IMR-90 (cell line): ENCODE measurements around the gene TJP1. TPM values are rescaled to one million over a fixed set of nuclear protein-coding genes. Genes with fewer than 3 reads are reported as not detected.

ENCODE experiments used
- ATAC-seq: fragments of 200-7000 bp; cut with Tn5 transposase; 2 replicates; pipeline ENCODE4 v1.9.1; 2020; ENCODE audit warnings: low read depth, mild to moderate bottlenecking, moderate library complexity
- BruUV-seq: library from RNA; stranded (reverse); fragments of 400-500 nt; replicated peaks from 2 replicates; lab custom pipeline; 2021; lab: Mats Ljungman, UMichigan
- CTCF ChIA-PET: fragments of 300-600 bp; formaldehyde crosslinking; extraction: SDS; loops from one replicate; lab custom pipeline; 2021; ENCODE audit warnings: antibody characterized with exemption; lab: Yijun Ruan, JAX
- POLR2A ChIA-PET: fragments of 300-600 bp; sonication (Branson Sonifier 250); formaldehyde crosslinking; loops from one replicate; lab custom pipeline; 2022; ENCODE audit warnings: antibody characterized with exemption; ENCODE audit not compliant: unreplicated experiment; lab: Charles Lee
- DNase-seq: peaks from one replicate; pipeline ENCODE4 v3.0.0; 2013
- H2AFZ ChIP-seq: replicated peaks from 2 replicates; pipeline ENCODE3; 2013; ENCODE audit warnings: low read length, mild to moderate bottlenecking; ENCODE audit not compliant: poor library complexity
- H2AK5ac ChIP-seq: 2 replicates; pipeline ENCODE4 v1.6.1; 2013; ENCODE audit warnings: low read depth, low read length, inconsistent platforms
- H2AK9ac ChIP-seq: replicated peaks from 2 replicates; pipeline ENCODE3; 2013; ENCODE audit warnings: mild to moderate bottlenecking, low read depth, low read length, moderate library complexity; ENCODE audit not compliant: poor library complexity
- H2BK120ac ChIP-seq: 2 replicates; pipeline ENCODE4 v1.6.1; 2013; ENCODE audit warnings: low read depth, low read length, inconsistent platforms
- H2BK15ac ChIP-seq: 3 replicates; pipeline ENCODE4 v1.6.1; 2013; ENCODE audit warnings: low read depth, low read length, inconsistent platforms
- H2BK20ac ChIP-seq: 2 replicates; pipeline ENCODE4 v1.6.1; 2013; ENCODE audit warnings: low read depth, mild to moderate bottlenecking, inconsistent platforms, low read length, moderate library complexity
- H2BK5ac ChIP-seq: 2 replicates; pipeline ENCODE4 v1.6.1; 2013; ENCODE audit warnings: mild to moderate bottlenecking, low read depth, low read length, inconsistent platforms; ENCODE audit not compliant: poor library complexity, severe bottlenecking
- H3K14ac ChIP-seq: replicated peaks from 2 replicates; pipeline ENCODE4 v1.6.1; 2013; ENCODE audit warnings: low read depth, low read length, inconsistent platforms
- H3K18ac ChIP-seq: 2 replicates; pipeline ENCODE4 v1.6.1; 2013; ENCODE audit warnings: low read depth, low read length, control low read depth
- H3K23ac ChIP-seq: 2 replicates; pipeline ENCODE4 v1.6.1; 2013; ENCODE audit warnings: low read depth, low read length, inconsistent platforms
- H3K27ac ChIP-seq: 2 replicates; pipeline ENCODE4 v1.5.1; 2013; ENCODE audit warnings: mild to moderate bottlenecking, control low read depth, low read length; ENCODE audit not compliant: insufficient read depth
- H3K27me3 ChIP-seq: 2 replicates; pipeline ENCODE4 v1.6.1; 2013; ENCODE audit warnings: low read length; ENCODE audit not compliant: control insufficient read depth, insufficient read depth
- H3K36me3 ChIP-seq: 2 replicates; pipeline ENCODE4 v1.6.1; 2013; ENCODE audit warnings: low read length, mixed read lengths; ENCODE audit not compliant: control insufficient read depth, insufficient read depth
- H3K4ac ChIP-seq: 2 replicates; pipeline ENCODE4 v1.6.1; 2013; ENCODE audit warnings: low read depth, low read length, inconsistent platforms
- H3K4me1 ChIP-seq: 2 replicates; pipeline ENCODE4 v1.6.1; 2013; ENCODE audit warnings: low read length, mixed read lengths; ENCODE audit not compliant: control insufficient read depth, insufficient read depth
- H3K4me2 ChIP-seq: 2 replicates; pipeline ENCODE4 v1.6.1; 2013; ENCODE audit warnings: low read depth, mild to moderate bottlenecking, control low read depth, low read length, moderate library complexity
- H3K4me3 ChIP-seq: 2 replicates; pipeline ENCODE4 v1.5.1; 2013; ENCODE audit warnings: low read depth, mild to moderate bottlenecking, control low read depth, low read length, moderate library complexity; ENCODE audit not compliant: insufficient read depth
- H3K56ac ChIP-seq: 2 replicates; pipeline ENCODE4 v1.6.1; 2013; ENCODE audit warnings: low read length, inconsistent platforms; ENCODE audit not compliant: insufficient read depth; ENCODE audit errors: extremely low read depth
- H3K79me1 ChIP-seq, 2 experiments: 2 replicates each; pipeline ENCODE4 v1.6.1; 2013; ENCODE audit warnings: low read length in 2 of 2, inconsistent platforms in 1 of 2, low read depth in 1 of 2
- H3K9ac ChIP-seq: 2 replicates; pipeline ENCODE4 v1.6.1; 2013; ENCODE audit warnings: low read depth, low read length, control low read depth
- H3K9me1 ChIP-seq: 2 replicates; pipeline ENCODE4 v1.6.1; 2013; ENCODE audit warnings: low read length, inconsistent platforms; ENCODE audit not compliant: insufficient read depth
- H3K9me3 ChIP-seq: 2 replicates; pipeline ENCODE4 v1.6.1; 2013; ENCODE audit warnings: low read length; ENCODE audit not compliant: control insufficient read depth, insufficient read depth
- H4K20me1 ChIP-seq: 2 replicates; pipeline ENCODE4 v1.6.1; 2013; ENCODE audit warnings: low read length, inconsistent platforms; ENCODE audit not compliant: insufficient read depth
- H4K5ac ChIP-seq: 2 replicates; pipeline ENCODE4 v1.6.1; 2013; ENCODE audit warnings: mild to moderate bottlenecking, low read depth, low read length, control low read depth
- H4K8ac ChIP-seq, 2 experiments: 2 replicates each; pipeline ENCODE4 v1.6.1; 2013; ENCODE audit warnings: low read depth in 2 of 2, low read length in 2 of 2, control low read depth in 1 of 2, inconsistent platforms in 1 of 2
- H4K91ac ChIP-seq: 2 replicates; pipeline ENCODE4 v1.6.1; 2013; ENCODE audit warnings: low read depth, low read length, inconsistent platforms; ENCODE audit not compliant: insufficient read depth
- BHLHE40 ChIP-seq: fragments of 150-350 bp; IDR thresholded peaks from 2 replicates; pipeline ENCODE4 v1.6.1; 2016; ENCODE audit warnings: mild to moderate bottlenecking, low read depth, low read length
- CHD1 ChIP-seq: IDR thresholded peaks from 2 replicates; pipeline ENCODE4 v1.6.1; 2012; ENCODE audit warnings: low read depth, low read length, improper control_type of control experiment
- ELK1 ChIP-seq: fragments of 150-350 bp; IDR thresholded peaks from 2 replicates; pipeline ENCODE4 v1.6.1; 2016; ENCODE audit warnings: low read depth, mild to moderate bottlenecking, low read length, moderate library complexity, borderline replicate concordance
- FOS ChIP-seq: fragments of 150-350 bp; IDR thresholded peaks from 2 replicates; pipeline ENCODE4 v1.6.1; 2016; ENCODE audit warnings: low read depth, low read length
- MAZ ChIP-seq: IDR thresholded peaks from 2 replicates; pipeline ENCODE4 v1.6.1; 2012; ENCODE audit warnings: low read depth, mild to moderate bottlenecking, low read length, improper control_type of control experiment, moderate library complexity, borderline replicate concordance
- MXI1 ChIP-seq: IDR thresholded peaks from 2 replicates; pipeline ENCODE4 v1.6.1; 2012; ENCODE audit warnings: low read depth, mild to moderate bottlenecking, low read length, moderate library complexity, borderline replicate concordance
- NFE2L2 ChIP-seq: fragments of 150-350 bp; IDR thresholded peaks from 2 replicates; pipeline ENCODE4 v1.6.1; 2016; ENCODE audit warnings: low read depth, mild to moderate bottlenecking, low read length
- POLR2A ChIP-seq: IDR thresholded peaks from 2 replicates; pipeline ENCODE4 v1.6.1; 2012; ENCODE audit warnings: mild to moderate bottlenecking, low read depth, low read length
- RCOR1 ChIP-seq: IDR thresholded peaks from 2 replicates; pipeline ENCODE4 v1.6.1; 2012; ENCODE audit warnings: mild to moderate bottlenecking, low read length, improper control_type of control experiment; ENCODE audit not compliant: insufficient replicate concordance
- RFX5 ChIP-seq: IDR thresholded peaks from 2 replicates; pipeline ENCODE4 v1.8.0; 2012; ENCODE audit warnings: low read depth, mild to moderate bottlenecking, low read length, moderate library complexity
- SMC3 ChIP-seq: fragments of 150-350 bp; IDR thresholded peaks from 2 replicates; pipeline ENCODE4 v1.6.1; 2016; ENCODE audit warnings: low read depth, mild to moderate bottlenecking, antibody characterized with exemption, low read length, moderate library complexity
- WGBS, 2 experiments: methylation state at CpG; one replicate each; pipeline versions ENCODE4 v1.1.5 to v1.1.7; 2013; ENCODE audit warnings: missing lambda C conversion rate in 2 of 2; ENCODE audit not compliant: insufficient read length in 1 of 2; ENCODE audit errors: extremely low coverage in 2 of 2; 5-methylcytosine and 5-hydroxymethylcytosine counted together
- dilution Hi-C: fragments of 300-500 bp; cut with HindIII; formaldehyde crosslinking; loops from one replicate; pipeline ENCODE4 v1.14.3; 2018; ENCODE audit warnings: low sequenced_read_pairs; ENCODE audit not compliant: unreplicated experiment
- in situ Hi-C: fragments of 300-500 bp; cut with MboI; formaldehyde crosslinking; loops from 3 replicates; pipeline ENCODE4 v1.14.3; 2019; ENCODE audit warnings: low sequenced_read_pairs, inconsistent platforms, mixed read lengths
- intact Hi-C: fragments of 100-400 bp; cut with micrococcal nuclease; formaldehyde crosslinking; loops from 2 replicates; pipeline ENCODE4 v1.10.0; 2022
- polyA plus RNA-seq, 3 experiments: library from polyadenylated mRNA; depleted of rRNA; stranded (reverse); fragments of >200 nt; gene quantifications; 2 replicates each; pipeline ENCODE4 v1.2.3, GENCODE V29; 2012; ENCODE audit warnings: low replicate concordance in 1 of 3
- total RNA-seq: library from RNA; depleted of rRNA; stranded (reverse); fragments of >200 nt; gene quantifications from 2 replicates; pipeline ENCODE4 v1.2.3, GENCODE V29; 2012

Gene TJP1
- total and polyA plus RNA-seq, 2 of the 4 experiments (the other 2 are of a cell fraction), result 42.2 to 43.4 TPM

GRCh38 chr15:29680465-29681165 lies 141.7 kb downstream of the TJP1 start:
- ChIA-PET CTCF (interaction anchor here (0.6 kb wide), 1 partner anchor 196 kb away, joined by 4 read pairs; no protein-coding TSS in a partner anchor), POLR2A (no interaction called here)
- no peaks in the 10 kb centered on the region for H3K9me3 ChIP-seq
- no peak overlapping the region for H4K8ac ChIP-seq
- no peak overlapping the region for H3K14ac ChIP-seq
- H3K27me3 ChIP-seq, result no peaks in the 10 kb centered on the region
- no peaks in the 10 kb centered on the region for H4K20me1 ChIP-seq
- no peak overlapping the region for H2AFZ ChIP-seq
- H2AK5ac ChIP-seq, result no peak overlapping the region
- no peak overlapping the region for H2BK20ac ChIP-seq
- peaks cover 0 to 4% of the 10 kb centered on the region in 2 experiments; a peak in 1 of 4 replicates for H3K79me1 ChIP-seq
- DNase-seq, result no peak
- WGBS, 2 experiments, result 49% methylated on average over 7 of the region's 12 CpGs; no CpG with 5 or more reads in 1 of the 2 experiments
- H3K9ac ChIP-seq, result no peak overlapping the region
- no peak overlapping the region for H3K4me3 ChIP-seq
- 0 out of 2 replicates have a peak overlapping the region, but pooled peaks have one; percentile 46 for H3K23ac ChIP-seq
- no TSS peak for BruUV-seq
- no peak for ATAC-seq
- peaks cover 5% of the 10 kb centered on the region; the same call in 1 of the 2 replicates for H3K4me1 ChIP-seq
- no peak overlapping the region for H2BK120ac ChIP-seq
- H3K4ac ChIP-seq, result no peak overlapping the region
- no peak overlapping the region for H3K56ac ChIP-seq
- H3K27ac ChIP-seq, result no peak overlapping the region
- H4K5ac ChIP-seq, result no peak overlapping the region
- no peak overlapping the region for H2BK15ac ChIP-seq
- in situ Hi-C loops, result no loop called here
- no peak overlapping the region for H2BK5ac ChIP-seq
- no peak overlapping the region for H3K18ac ChIP-seq
- no peak overlapping the region for H2AK9ac ChIP-seq
- peaks cover 4% of the 10 kb centered on the region; the same call in 1 of the 2 replicates for H3K9me1 ChIP-seq
- H4K91ac ChIP-seq, result no peak overlapping the region
- no peak overlapping the region for H3K4me2 ChIP-seq
- dilution Hi-C loops, result no loop called here
- no peaks in the 10 kb centered on the region for H3K36me3 ChIP-seq
- intact Hi-C loops, result no loop called here
- TF ChIP-seq BHLHE40 (no peak), RFX5 (no peak), NFE2L2 (no peak), MXI1 (no peak), SMC3 (no peak), CHD1 (no peak), ELK1 (no peak), FOS (no peak), RCOR1 (no peak), MAZ (no peak), POLR2A (no peak)
